ENCODE data around the gene SEC61A2.

SEC61A2 gene

DNA sequence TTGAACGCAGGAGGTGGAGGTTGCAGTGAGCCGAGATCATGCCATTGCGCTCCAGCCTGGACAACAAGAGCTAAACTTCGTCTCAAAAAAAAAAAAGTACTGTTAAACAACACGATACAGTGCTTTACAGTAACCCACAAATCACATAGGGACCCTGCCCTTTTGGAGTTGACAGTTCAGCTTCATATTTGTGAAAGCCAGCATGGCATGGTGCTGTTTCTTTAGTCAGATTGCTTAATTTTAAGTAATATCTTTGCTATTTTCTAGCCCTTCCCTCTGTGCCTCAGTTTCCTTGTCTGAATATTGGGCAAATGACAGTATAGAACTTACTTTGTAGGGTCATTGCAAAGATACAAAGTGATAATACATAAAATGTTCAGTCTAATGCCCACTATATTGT is 71.4 kb downstream of the SEC61A2 start:
- H3K4me3 ChIP-seq (ENCODE audit: low read depth, low read length) = no peak overlapping the region
- in situ Hi-C loops (cut with HindIII; ENCODE audit: low sequenced_read_pairs) = loop anchor here (25.0 kb wide), 1 partner anchor 861 kb away; no protein-coding TSS in a partner anchor
- no peak for DNase-seq (ENCODE audit: low read depth)
- TF ChIP-seq CTCF (IDR thresholded peaks at IDR 0.05; ENCODE audit: low read depth, low read length, missing control alignments) = no peak

- no peak for DNase-seq (ENCODE audit: low read depth)
- in situ Hi-C loops (cut with HindIII; ENCODE audit: low sequenced_read_pairs) = loop anchor here (25.0 kb wide), 1 partner anchor 861 kb away; no protein-coding TSS in a partner anchor
These were observed 72.1 kb downstream of the SEC61A2 start for GRCh38 chr10:12201543-12201942.

GRCh38 chr10:12202226-12202625 is 72.7 kb downstream of the SEC61A2 start:
- no peak for TF ChIP-seq CTCF (IDR thresholded peaks at IDR 0.05; ENCODE audit: low read depth, low read length, missing control alignments)
- in situ Hi-C loops (cut with HindIII; ENCODE audit: low sequenced_read_pairs) = loop anchor here (25.0 kb wide), 1 partner anchor 860 kb away; no protein-coding TSS in a partner anchor
- no peak overlapping the region for H3K4me3 ChIP-seq (ENCODE audit: low read depth, low read length)
- DNase-seq (ENCODE audit: low read depth) = no peak

More at GRCh38 chr10:12201543-12201942, 72.1 kb downstream of the SEC61A2 start:
- TF ChIP-seq CTCF (IDR thresholded peaks at IDR 0.05; ENCODE audit: low read depth, low read length, missing control alignments) = no peak
- no peak overlapping the region for H3K4me3 ChIP-seq (ENCODE audit: low read depth, low read length)

DNA sequence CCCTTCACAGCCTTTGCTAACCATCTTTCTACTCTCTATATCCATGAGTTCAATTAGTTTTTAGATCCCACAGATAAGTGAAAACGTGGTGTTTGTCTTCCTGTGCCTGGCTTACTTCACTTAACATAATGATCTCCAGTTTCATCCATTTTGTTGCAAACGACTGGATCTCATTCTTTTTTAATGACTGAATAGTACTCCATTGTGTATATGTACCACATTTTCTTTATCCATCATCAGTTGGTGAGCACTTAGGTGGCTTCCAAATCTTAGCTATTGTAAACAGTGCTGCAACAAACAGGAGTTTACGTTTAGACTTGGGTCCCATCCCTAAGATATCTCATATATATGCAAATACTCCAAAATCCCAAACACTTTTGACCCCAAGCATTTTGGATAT is 75.6 kb downstream of the SEC61A2 start:
- in situ Hi-C loops (cut with HindIII; ENCODE audit: low sequenced_read_pairs) = loop anchor here (25.0 kb wide), 1 partner anchor 857 kb away; no protein-coding TSS in a partner anchor
- H3K4me3 ChIP-seq (ENCODE audit: low read depth, low read length) = no peak overlapping the region
- DNase-seq (ENCODE audit: low read depth) = no peak
- no peak for TF ChIP-seq CTCF (IDR thresholded peaks at IDR 0.05; ENCODE audit: low read depth, low read length, missing control alignments)

DNA sequence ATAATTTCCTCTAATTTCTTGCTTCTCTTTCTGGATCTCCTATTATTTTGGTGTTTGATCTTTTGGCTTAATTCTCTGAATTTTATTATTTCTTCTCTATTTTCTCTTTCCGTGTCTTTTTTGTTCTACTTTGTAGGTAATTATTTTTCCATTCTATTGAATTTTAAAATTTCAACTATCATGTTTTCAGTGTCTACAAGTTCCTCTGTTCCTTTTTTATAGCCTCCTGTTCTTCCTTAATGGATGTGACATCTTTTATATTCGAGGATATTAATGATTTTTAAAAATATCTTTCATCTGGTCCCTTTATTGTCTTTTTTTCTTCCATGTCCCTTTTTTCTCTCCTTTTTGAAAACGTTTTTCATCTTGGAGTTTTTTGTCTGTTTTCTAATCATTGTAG is 77.6 kb downstream of the SEC61A2 start:
- no peak overlapping the region for H3K4me3 ChIP-seq (ENCODE audit: low read depth, low read length)
- no peak for TF ChIP-seq CTCF (IDR thresholded peaks at IDR 0.05; ENCODE audit: low read depth, low read length, missing control alignments)
- no peak for DNase-seq (ENCODE audit: low read depth)
- in situ Hi-C loops (cut with HindIII; ENCODE audit: low sequenced_read_pairs) = loop anchor here (25.0 kb wide), 1 partner anchor 855 kb away; no protein-coding TSS in a partner anchor

- in situ Hi-C loops (cut with HindIII; ENCODE audit: low sequenced_read_pairs) = loop anchor here (25.0 kb wide), 1 partner anchor 854 kb away; no protein-coding TSS in a partner anchor
- DNase-seq (ENCODE audit: low read depth) = no peak
- TF ChIP-seq CTCF (IDR thresholded peaks at IDR 0.05; ENCODE audit: low read depth, low read length, missing control alignments) = no peak
- no peak overlapping the region for H3K4me3 ChIP-seq (ENCODE audit: low read depth, low read length)
These were observed 79.0 kb downstream of the SEC61A2 start for GRCh38 chr10:12208460-12208859.
